Testis (tissue), 3 donors: Measurements from ENCODE around the gene PLXNB3. TPM values are rescaled to one million over a fixed set of nuclear protein-coding genes. Genes with fewer than 3 reads are reported as not detected.

Experiments
- DNase-seq: peaks from one replicate; pipeline ENCODE4 v3.0.0-alpha.2; 2019
- H3K27ac ChIP-seq, 2 donors: fragments of 200-600 bp; sonication (generic); one replicate each; pipeline ENCODE4 v1.5.1; 2019
- H3K27me3 ChIP-seq: fragments of 200-600 bp; sonication (generic); one replicate; pipeline ENCODE4 v1.5.1; 2019
- H3K36me3 ChIP-seq: fragments of 200-600 bp; sonication (generic); one replicate; pipeline ENCODE4 v1.5.1; 2017; ENCODE audit warnings: low read depth; ENCODE audit errors: missing control alignments
- H3K4me1 ChIP-seq: fragments of 200-600 bp; sonication (generic); one replicate; pipeline ENCODE4 v1.5.1; 2019
- H3K4me3 ChIP-seq, 2 donors: fragments of 200-600 bp; sonication (generic); one replicate each; pipeline ENCODE4 v1.5.1; 2017 to 2019
- H3K9me3 ChIP-seq: fragments of 200-600 bp; sonication (generic); one replicate; pipeline ENCODE4 v1.5.1; 2017
- POLR2A ChIP-seq: fragments of 450-650 bp; IDR thresholded peaks from one replicate; pipeline ENCODE4 v1.6.1; 2017; ENCODE audit warnings: antibody characterized with exemption, mild to moderate bottlenecking, moderate library complexity
- WGBS, 2 donors: methylation state at CpG; one replicate each; pipeline ENCODE4 v1.1.5; 2018; 5-methylcytosine and 5-hydroxymethylcytosine counted together
- intact Hi-C: fragments of 100-400 bp; cut with DNase I; formaldehyde crosslinking; loops from one replicate; pipeline ENCODE4 v1.15.1; 2023; ENCODE audit warnings: low total_unique reads
- polyA plus RNA-seq: library from polyadenylated mRNA; stranded (reverse); fragments of 350-450 nt; fragmentation: Illumina TruSeq; extraction: RNeasy Lipid Tissue Mini Kit (QIAGEN cat#74804); gene quantifications from one replicate; pipeline ENCODE4 v1.2.3, GENCODE V29; 2014; ENCODE audit warnings: low read depth, low replicate concordance; ENCODE audit not compliant: insufficient read depth
- total RNA-seq, 2 donors: library from RNA; depleted of rRNA; stranded (reverse); fragments of >200 nt; gene quantifications; one replicate each; pipeline ENCODE4 v1.2.3, GENCODE V29; 2016
- TF ChIP-seq, protein P1 (sequence below), 3 experiments: fragments of 450-650 bp in 2 of 3; fragments of 200-600 bp in 1 of 3; sonication (generic) in 1 of 3; IDR thresholded peaks; one replicate each; pipeline ENCODE4 v1.5.1; 2016 to 2019; ENCODE audit warnings: antibody characterized with exemption in 3 of 3, mild to moderate bottlenecking in 2 of 3, moderate library complexity in 1 of 3

The PLXNB3 gene
- total and polyA plus RNA-seq, 3 donors from 2014 or later: 28.0 to 57.9 (median 49.3) TPM

DNA sequence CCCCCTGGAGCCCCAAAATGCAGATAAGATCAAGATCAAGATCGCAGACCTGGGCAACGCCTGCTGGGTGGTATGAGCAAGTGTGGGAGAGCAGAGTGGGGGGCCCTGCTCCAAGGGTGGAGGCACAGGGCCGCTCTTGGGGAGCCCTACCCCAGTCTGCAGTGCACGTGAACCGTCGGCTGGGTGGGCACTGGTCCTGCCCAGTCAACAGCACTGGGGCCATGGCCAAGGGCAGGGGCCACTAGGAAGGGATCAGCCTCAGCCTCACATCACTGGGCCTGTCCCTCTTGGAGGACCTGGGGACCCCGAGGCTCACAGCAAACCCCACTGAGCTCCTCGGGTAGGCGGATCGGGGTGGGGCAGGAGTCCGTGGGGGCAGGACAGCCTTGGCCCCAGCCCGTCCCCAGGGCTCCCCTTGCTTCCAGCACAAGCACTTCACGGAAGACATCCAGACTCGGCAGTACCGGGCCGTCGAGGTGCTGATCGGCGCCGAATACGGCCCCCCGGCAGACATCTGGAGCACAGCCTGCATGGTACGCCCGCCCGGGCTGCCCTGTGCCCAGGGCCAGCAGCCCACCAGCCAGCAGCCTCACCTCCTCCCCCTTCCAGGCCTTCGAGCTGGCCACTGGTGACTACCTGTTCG lies 20.4 kb downstream of the PLXNB3 start:
- Histone ChIP-seq H3K36me3 (no peaks in the 10 kb centered on the region), H3K27ac (no peak overlapping the region), H3K9me3 (no peaks in the 10 kb centered on the region), H3K27me3 (no peaks in the 10 kb centered on the region), H3K4me3 (no peak overlapping the region), H3K4me1 (no peaks in the 10 kb centered on the region)
- TF ChIP-seq, protein P1, sequence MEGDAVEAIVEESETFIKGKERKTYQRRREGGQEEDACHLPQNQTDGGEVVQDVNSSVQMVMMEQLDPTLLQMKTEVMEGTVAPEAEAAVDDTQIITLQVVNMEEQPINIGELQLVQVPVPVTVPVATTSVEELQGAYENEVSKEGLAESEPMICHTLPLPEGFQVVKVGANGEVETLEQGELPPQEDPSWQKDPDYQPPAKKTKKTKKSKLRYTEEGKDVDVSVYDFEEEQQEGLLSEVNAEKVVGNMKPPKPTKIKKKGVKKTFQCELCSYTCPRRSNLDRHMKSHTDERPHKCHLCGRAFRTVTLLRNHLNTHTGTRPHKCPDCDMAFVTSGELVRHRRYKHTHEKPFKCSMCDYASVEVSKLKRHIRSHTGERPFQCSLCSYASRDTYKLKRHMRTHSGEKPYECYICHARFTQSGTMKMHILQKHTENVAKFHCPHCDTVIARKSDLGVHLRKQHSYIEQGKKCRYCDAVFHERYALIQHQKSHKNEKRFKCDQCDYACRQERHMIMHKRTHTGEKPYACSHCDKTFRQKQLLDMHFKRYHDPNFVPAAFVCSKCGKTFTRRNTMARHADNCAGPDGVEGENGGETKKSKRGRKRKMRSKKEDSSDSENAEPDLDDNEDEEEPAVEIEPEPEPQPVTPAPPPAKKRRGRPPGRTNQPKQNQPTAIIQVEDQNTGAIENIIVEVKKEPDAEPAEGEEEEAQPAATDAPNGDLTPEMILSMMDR (IDR thresholded peaks at IDR 0.05): no peak
- WGBS, 2 donors: 89 to 94% methylated on average over 5 to 8 of the region's 27 CpGs
- no peak for DNase-seq
- intact Hi-C loops: no loop called here

DNA sequence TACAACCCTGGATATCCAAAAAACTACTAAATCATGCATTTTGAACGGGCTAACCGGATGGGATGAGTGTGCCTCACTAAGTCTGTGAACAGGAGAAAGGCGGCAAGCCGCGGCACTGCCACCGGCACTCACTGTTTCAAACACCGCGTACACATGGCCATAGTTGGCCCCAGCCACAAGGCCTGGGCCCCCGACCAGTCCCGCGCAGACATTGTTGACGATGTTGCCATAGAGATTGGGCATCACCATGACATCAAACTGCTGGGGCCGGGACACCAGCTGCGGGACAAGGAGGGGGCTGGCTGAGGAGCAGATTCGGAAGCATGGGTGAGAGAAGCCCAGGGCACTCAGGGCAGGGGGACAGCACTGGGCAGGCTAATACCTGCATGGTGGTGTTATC lies 22.6 kb downstream of the PLXNB3 start:
- no peaks in the 10 kb centered on the region for H3K9me3 ChIP-seq
- WGBS, 2 donors: 85% methylated on average over 4 to 14 of the region's 15 CpGs

DNA sequence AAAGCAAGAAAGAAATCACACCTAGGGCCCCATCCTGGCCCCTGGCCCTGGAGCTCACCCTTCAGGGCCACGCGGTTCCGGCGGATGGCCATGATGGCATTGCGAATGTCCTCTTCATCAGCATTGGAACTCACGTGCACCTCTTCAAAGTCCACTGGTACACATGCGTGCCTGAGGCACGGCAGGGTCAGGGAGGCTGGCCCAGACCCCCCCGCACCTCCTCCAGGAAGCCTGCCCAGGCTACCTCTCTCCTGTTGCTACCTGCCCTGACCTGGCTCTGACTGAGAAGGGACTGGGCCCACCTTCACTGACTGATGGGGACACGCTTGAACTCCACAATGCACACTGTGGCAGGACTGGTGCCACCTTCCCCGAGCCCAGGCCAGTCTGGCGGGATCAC lies 25.6 kb downstream of the PLXNB3 start:
- no peaks in the 10 kb centered on the region for H3K36me3 ChIP-seq
- TF ChIP-seq POLR2A: no peak
- TF ChIP-seq, protein P1 (IDR thresholded peaks at IDR 0.05): no peak
- no peaks in the 10 kb centered on the region for H3K27me3 ChIP-seq
- H3K9me3 ChIP-seq: no peaks in the 10 kb centered on the region
- no peak overlapping the region for H3K27ac ChIP-seq
- WGBS, 2 donors: 88 to 97% methylated on average over 3 to 9 of the region's 12 CpGs
- H3K4me1 ChIP-seq: no peaks in the 10 kb centered on the region
- intact Hi-C loops: loop anchor here (10.0 kb wide), 1 partner anchor 65 kb away; the partner anchor contains the start of genes ABCD1 and BCAP31
- H3K4me3 ChIP-seq: no peak overlapping the region
- DNase-seq: no peak

More for the DNA sequence above, 22.6 kb downstream of the PLXNB3 start:
- no peak overlapping the region for H3K27ac ChIP-seq
- no peaks in the 10 kb centered on the region for H3K4me1 ChIP-seq
- intact Hi-C loops: no loop called here
- TF ChIP-seq POLR2A: no peak
- TF ChIP-seq, protein P1 (IDR thresholded peaks at IDR 0.05): no peak
- H3K27me3 ChIP-seq: no peaks in the 10 kb centered on the region
- H3K4me3 ChIP-seq: no peak overlapping the region
- no peaks in the 10 kb centered on the region for H3K36me3 ChIP-seq
- no peak for DNase-seq

DNA sequence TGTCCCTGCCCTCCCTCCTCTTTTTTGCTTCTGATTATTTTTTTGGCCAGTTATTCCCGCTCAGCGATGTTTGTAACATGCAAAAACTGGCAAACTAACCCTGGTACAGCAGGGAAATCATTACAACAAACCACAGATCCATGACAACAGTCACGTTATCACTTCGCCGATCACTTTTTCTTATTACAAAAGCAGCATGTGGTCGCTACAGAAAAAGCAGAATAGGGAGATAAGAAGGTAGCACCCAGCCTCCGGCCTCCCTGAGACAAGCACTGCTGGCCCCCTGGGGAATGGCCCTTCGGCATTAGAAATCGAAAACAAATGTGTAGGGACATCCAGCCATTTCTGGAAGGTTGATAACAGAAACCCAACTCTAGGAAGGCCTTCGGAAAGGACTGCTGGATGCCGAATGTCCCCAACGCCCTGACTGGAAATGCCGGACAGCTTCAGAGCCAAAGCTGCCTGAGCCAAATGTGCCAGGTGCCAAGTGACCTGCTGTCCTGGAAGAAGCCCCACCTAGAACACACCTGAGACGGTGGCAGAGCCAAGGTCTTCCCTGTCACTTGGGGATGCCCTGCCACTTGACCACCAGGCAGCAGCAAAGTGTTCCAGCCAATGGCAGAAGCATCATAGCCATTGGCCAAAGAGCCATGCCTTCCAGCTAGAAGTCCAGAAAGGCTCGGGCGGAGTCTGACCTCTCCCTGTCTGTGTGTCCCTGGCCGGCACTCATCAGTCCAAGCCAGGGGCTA lies 27.2 kb downstream of the PLXNB3 start:
- H3K36me3 ChIP-seq: no peaks in the 10 kb centered on the region
- H3K27me3 ChIP-seq: no peaks in the 10 kb centered on the region
- no peak for DNase-seq
- H3K27ac ChIP-seq: no peak overlapping the region
- no peaks in the 10 kb centered on the region for H3K9me3 ChIP-seq
- 85 to 91% methylated on average over 12 to 15 of the region's 17 CpGs for WGBS, 2 donors
- TF ChIP-seq, protein P1 (IDR thresholded peaks at IDR 0.05): no peak
- no peak for TF ChIP-seq POLR2A
- H3K4me3 ChIP-seq: no peak overlapping the region
- intact Hi-C loops: loop anchor here (10.0 kb wide), 1 partner anchor 66 kb away; the partner anchor contains the start of genes ABCD1 and BCAP31
- no peaks in the 10 kb centered on the region for H3K4me1 ChIP-seq
